HG02678 (cell line): ENCODE data around the gene REM1.

Source experiments
- ATAC-seq: cut with Tn5 transposase; IDR thresholded peaks from one replicate; pipeline ENCODE4 v1.9.1; 2021; ENCODE audit warnings: mild to moderate bottlenecking, moderate library complexity; ENCODE audit not compliant: unreplicated experiment

REM1 gene

DNA sequence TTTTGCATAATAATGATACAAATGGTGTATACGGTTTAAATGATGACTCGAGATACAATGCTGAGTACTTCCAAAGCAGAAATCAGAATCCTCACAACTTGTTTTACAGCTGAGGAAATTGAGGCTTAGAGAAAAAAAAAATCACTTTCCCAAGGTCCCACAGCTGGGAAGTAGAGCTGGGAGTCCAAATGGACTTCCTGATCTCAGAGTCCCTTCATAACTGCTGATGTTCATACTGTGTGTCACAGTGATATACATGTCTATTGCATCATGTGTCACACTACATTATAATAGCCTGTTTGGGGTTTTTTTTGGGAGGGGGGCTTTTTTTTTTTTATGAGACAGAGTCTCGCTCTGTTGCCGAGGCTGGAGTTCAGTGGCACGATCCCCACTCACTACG, 47.6 kb downstream of the REM1 start:
- ATAC-seq = no peak

DNA sequence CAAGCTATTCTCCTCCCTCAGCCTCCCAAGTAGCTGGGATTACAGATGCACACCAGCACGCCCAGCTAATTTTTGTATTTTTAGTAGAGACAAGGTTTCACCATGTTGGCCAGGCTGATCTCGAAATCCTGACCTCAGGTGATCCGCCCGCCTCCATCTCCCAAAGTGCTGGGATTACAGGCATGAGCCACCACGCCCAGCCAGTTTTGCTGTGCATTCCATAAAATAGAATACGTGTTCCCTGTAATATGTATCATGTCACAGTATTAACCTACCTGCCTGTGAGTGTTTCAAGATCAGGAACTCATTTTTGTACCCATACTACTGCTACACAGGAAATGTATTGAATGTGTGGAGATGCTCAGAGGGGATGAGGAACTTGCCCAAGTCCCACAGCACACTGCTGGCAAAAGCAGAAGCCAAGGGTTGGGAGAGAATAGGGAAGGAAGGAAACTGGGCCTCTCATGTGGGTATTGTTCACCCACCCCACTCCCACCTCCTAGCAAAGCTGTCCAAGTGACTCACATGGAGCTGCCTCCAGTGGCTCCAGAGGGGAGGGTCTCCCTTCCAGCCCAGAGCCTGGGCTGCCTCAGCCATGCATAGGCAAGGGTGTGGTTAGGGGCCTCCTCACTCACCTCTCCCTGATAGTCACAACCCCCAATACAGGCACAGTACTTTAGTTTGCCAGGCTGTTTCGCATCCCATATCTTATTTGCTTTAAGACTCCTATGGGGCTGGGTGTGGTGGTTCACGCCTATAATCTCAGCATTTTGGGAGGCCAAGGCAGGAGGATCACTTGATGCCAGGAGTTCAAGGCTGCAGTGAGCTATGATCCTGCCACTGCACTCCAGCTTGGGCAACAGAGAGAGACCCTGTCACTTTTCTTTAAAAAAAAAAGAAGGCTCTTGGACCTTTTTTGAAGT, 48.5 kb downstream of the REM1 start:
- no peak for ATAC-seq

DNA sequence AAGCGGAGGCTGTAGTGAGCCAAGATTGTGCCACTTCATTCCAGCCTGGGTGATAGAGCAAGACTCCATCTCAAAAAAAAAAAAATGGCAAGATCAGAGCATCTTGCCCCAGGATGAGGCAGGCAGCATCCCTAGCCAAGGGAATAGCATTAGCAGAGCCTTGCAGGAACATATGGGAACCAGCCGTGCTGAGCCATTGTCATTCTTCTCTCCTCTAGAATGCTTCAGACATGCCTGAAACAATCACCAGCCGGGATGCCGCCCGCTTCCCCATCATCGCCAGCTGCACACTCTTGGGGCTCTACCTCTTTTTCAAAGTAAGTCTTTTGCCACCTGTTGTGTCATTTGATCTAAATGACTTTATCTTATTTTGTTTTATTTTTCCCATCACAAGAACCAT, 52.2 kb downstream of the REM1 start:
- ATAC-seq = no peak
